ENCODE data around the gene UPB1.

Gene UPB1

GRCh38 chr22:24576778-24577177 is 81.6 kb downstream of the UPB1 start:
- DNase-seq: no peak
